Measurements from ENCODE around the gene NELL1.

- TF ChIP-seq CTCF (IDR thresholded peaks at IDR 0.05 in 4 of 5, conservative IDR thresholded peaks at IDR 0.05 in 1 of 5) (no peak), POLR2A (IDR thresholded peaks at IDR 0.05) (no peak)
Measured at GRCh38 chr11:21346361-21346760, 677.0 kb downstream of the NELL1 start.
